H1 (cell line): Measurements from ENCODE around the gene ZC3H11A. TPM values are rescaled to one million over a fixed set of nuclear protein-coding genes. Genes with fewer than 3 reads are reported as not detected.

Experiments used
- CTCF ChIA-PET: fragments of 300-600 bp; sonication (Branson Sonifier 250); formaldehyde crosslinking; loops from one replicate; lab custom pipeline; 2021; ENCODE audit not compliant: partially characterized antibody; lab: Charles Lee
- POLR2A ChIA-PET: fragments of 300-600 bp; sonication (Branson Sonifier 250); formaldehyde crosslinking; loops from one replicate; lab custom pipeline; 2021; ENCODE audit warnings: inconsistent platforms; ENCODE audit not compliant: partially characterized antibody; lab: Charles Lee
- DNase-seq, 2 experiments: peaks; one replicate each; pipeline versions ENCODE4 v3.0.0 to v3.0.0-alpha.2; 2010 to 2022; ENCODE audit warnings: low spot score in 2 of 2, low read depth in 1 of 2, mixed read lengths in 1 of 2
- FAIRE-seq: peaks from 2 replicates; lab custom pipeline; 2011; peaks lifted over from hg19 to GRCh38; lab: Jason Lieb, UNC
- H2AFZ ChIP-seq: 2 replicates; pipeline ENCODE4 v1.8.1; 2012; ENCODE audit warnings: low read length, inconsistent platforms
- H2AK5ac ChIP-seq: 2 replicates; pipeline ENCODE4 v1.6.1; 2013; ENCODE audit warnings: low read depth, low read length
- H2BK120ac ChIP-seq: replicated peaks from 2 replicates; pipeline ENCODE3; 2013; ENCODE audit warnings: low read depth, low read length, inconsistent platforms
- H2BK12ac ChIP-seq: 2 replicates; pipeline ENCODE4 v1.6.1; 2013; ENCODE audit warnings: low read depth, low read length
- H2BK15ac ChIP-seq: 2 replicates; pipeline ENCODE4 v1.6.1; 2013; ENCODE audit warnings: low read length
- H2BK20ac ChIP-seq: 2 replicates; pipeline ENCODE4 v1.6.1; 2013; ENCODE audit warnings: low read length
- H2BK5ac ChIP-seq: 2 replicates; pipeline ENCODE4 v1.6.1; 2013; ENCODE audit warnings: low read depth, low read length
- H3K14ac ChIP-seq: 2 replicates; pipeline ENCODE4 v1.6.1; 2013; ENCODE audit warnings: inconsistent platforms; ENCODE audit not compliant: insufficient read length
- H3K18ac ChIP-seq: 2 replicates; pipeline ENCODE4 v1.6.1; 2013; ENCODE audit warnings: low read length; ENCODE audit errors: extremely low read depth
- H3K23ac ChIP-seq: 2 replicates; pipeline ENCODE4 v1.6.1; 2013; ENCODE audit warnings: inconsistent platforms; ENCODE audit not compliant: insufficient read length
- H3K23me2 ChIP-seq: 2 replicates; pipeline ENCODE4 v1.6.1; 2013; ENCODE audit warnings: low read depth, low read length
- H3K27ac ChIP-seq: 2 replicates; pipeline ENCODE4 v1.6.1; 2011; ENCODE audit warnings: low read depth, low read length, inconsistent platforms
- H3K27me3 ChIP-seq, 4 experiments: replicated peaks in 1 of 4; 1 replicate in 1 of 4; 2 replicates in 3 of 4; pipeline versions ENCODE4 v1.6.1 to v1.8.1; 2011 to 2013; ENCODE audit warnings: low read length in 3 of 4, mild to moderate bottlenecking in 3 of 4, inconsistent platforms in 2 of 4, mixed read lengths in 2 of 4, moderate library complexity in 1 of 4; ENCODE audit not compliant: control insufficient read depth in 3 of 4, insufficient read depth in 3 of 4; ENCODE audit errors: extremely low read depth in 1 of 4
- H3K36me3 ChIP-seq, 4 experiments: 2 replicates each; pipeline versions ENCODE4 v1.6.1 to v1.8.1; 2011 to 2013; ENCODE audit warnings: mild to moderate bottlenecking in 4 of 4, low read length in 3 of 4, moderate library complexity in 2 of 4, control low read depth in 1 of 4, inconsistent platforms in 1 of 4; ENCODE audit not compliant: insufficient read depth in 4 of 4, control insufficient read depth in 2 of 4
- H3K4ac ChIP-seq: replicated peaks from 2 replicates; pipeline ENCODE3; 2013; ENCODE audit warnings: low read length, low read depth, mixed read lengths, inconsistent platforms; ENCODE audit not compliant: insufficient read length
- H3K4me1 ChIP-seq, 4 experiments: replicated peaks in 1 of 4; 1 replicate in 1 of 4; 2 replicates in 3 of 4; pipeline versions ENCODE4 v1.6.1 to v1.8.1; 2011 to 2013; ENCODE audit warnings: low read length in 3 of 4, inconsistent platforms in 2 of 4, mixed read lengths in 1 of 4; ENCODE audit not compliant: insufficient read depth in 4 of 4, control insufficient read depth in 3 of 4
- H3K4me2 ChIP-seq, 2 experiments: 2 replicates each; pipeline versions ENCODE4 v1.6.1 to v1.8.1; 2011 to 2013; ENCODE audit warnings: low read depth in 2 of 2, low read length in 2 of 2, control low read depth in 1 of 2, inconsistent platforms in 1 of 2, mild to moderate bottlenecking in 1 of 2; ENCODE audit not compliant: insufficient read depth in 1 of 2
- H3K4me3 ChIP-seq, 4 experiments: fragments of 200-600, 300-600 bp in 1 of 4; sonication (generic), shearing (Covaris generic), sonication (Bioruptor Twin) in 1 of 4; 2 replicates each; pipeline versions ENCODE4 v1.5.1 to v1.8.1; 2011 to 2016; ENCODE audit warnings: low read length in 4 of 4, low read depth in 3 of 4, control low read depth in 2 of 4, inconsistent platforms in 2 of 4, mild to moderate bottlenecking in 2 of 4, mixed read lengths in 1 of 4, moderate library complexity in 1 of 4; ENCODE audit not compliant: insufficient read depth in 2 of 4; ENCODE audit errors: extremely low read depth in 1 of 4
- H3K56ac ChIP-seq: replicated peaks from 2 replicates; pipeline ENCODE3; 2013; ENCODE audit warnings: low read depth, mild to moderate bottlenecking, mixed read lengths, low read length, inconsistent platforms; ENCODE audit not compliant: insufficient read length
- H3K79me1 ChIP-seq: 2 replicates; pipeline ENCODE4 v1.6.1; 2013; ENCODE audit warnings: low read depth, low read length, control low read depth
- H3K79me2 ChIP-seq, 2 experiments: 2 replicates each; pipeline versions ENCODE4 v1.6.1 to v1.8.1; 2012 to 2013; ENCODE audit warnings: low read length in 2 of 2, mild to moderate bottlenecking in 2 of 2, inconsistent platforms in 1 of 2; ENCODE audit not compliant: insufficient read depth in 2 of 2, control insufficient read depth in 1 of 2
- H3K9ac ChIP-seq, 4 experiments: replicated peaks in 1 of 4; 1 replicate in 1 of 4; 2 replicates in 3 of 4; pipeline versions ENCODE4 v1.6.1 to v1.8.1; 2011 to 2013; ENCODE audit warnings: low read depth in 3 of 4, low read length in 3 of 4, control low read depth in 2 of 4, mild to moderate bottlenecking in 2 of 4, moderate library complexity in 2 of 4, inconsistent platforms in 1 of 4; ENCODE audit errors: extremely low read depth in 1 of 4
- H3K9me3 ChIP-seq, 2 experiments: 2 replicates each; pipeline versions ENCODE4 v1.6.1 to v1.8.1; 2012 to 2013; ENCODE audit warnings: mild to moderate bottlenecking in 2 of 2, moderate library complexity in 2 of 2, control low read depth in 1 of 2, inconsistent platforms in 1 of 2, low read depth in 1 of 2, low read length in 1 of 2, mixed read lengths in 1 of 2; ENCODE audit not compliant: insufficient read depth in 2 of 2
- H4K20me1 ChIP-seq, 2 experiments: replicated peaks in 1 of 2; 2 replicates each; pipeline versions ENCODE3 to v1.8.1; 2011 to 2013; ENCODE audit warnings: inconsistent platforms in 2 of 2, low read length in 2 of 2, mild to moderate bottlenecking in 1 of 2; ENCODE audit not compliant: insufficient read depth in 2 of 2, control insufficient read depth in 1 of 2
- H4K5ac ChIP-seq: 2 replicates; pipeline ENCODE4 v1.6.1; 2013; ENCODE audit warnings: low read length, low read depth, mixed read lengths, inconsistent platforms; ENCODE audit not compliant: insufficient read length
- H4K8ac ChIP-seq: 2 replicates; pipeline ENCODE4 v1.8.0; 2013; ENCODE audit warnings: mild to moderate bottlenecking, moderate library complexity, low read length, inconsistent platforms; ENCODE audit not compliant: insufficient read depth; ENCODE audit errors: extremely low read depth
- H4K91ac ChIP-seq: replicated peaks from 2 replicates; pipeline ENCODE3; 2013; ENCODE audit warnings: low read length, mixed read lengths, inconsistent platforms; ENCODE audit not compliant: insufficient read length
- ASH2L ChIP-seq: fragments of 200-600, 300-600 bp; sonication (generic); IDR thresholded peaks from one replicate; pipeline ENCODE4 v1.7.1; 2017; ENCODE audit warnings: low read length
- CTBP2 ChIP-seq: IDR thresholded peaks from 2 replicates; pipeline ENCODE4 v1.7.0; 2011; ENCODE audit warnings: borderline replicate concordance, mild to moderate bottlenecking, moderate library complexity, mixed read lengths, low read length; ENCODE audit not compliant: insufficient read depth, insufficient read length
- EGR1 ChIP-seq: IDR thresholded peaks from 2 replicates; pipeline ENCODE4 v1.6.1; 2011; ENCODE audit warnings: low read depth, low read length, borderline replicate concordance
- HDAC6 ChIP-seq: IDR thresholded peaks from one replicate; pipeline ENCODE4 v1.7.1; 2012; ENCODE audit warnings: low read depth, mild to moderate bottlenecking, inconsistent platforms, low read length, moderate library complexity
- NRF1 ChIP-seq: IDR thresholded peaks from 2 replicates; pipeline ENCODE4 v1.6.1; 2011; ENCODE audit warnings: mild to moderate bottlenecking, low read depth, low read length, improper control_type of control experiment
- RXRA ChIP-seq: IDR thresholded peaks from 2 replicates; pipeline ENCODE4 v1.6.1; 2011; ENCODE audit warnings: low read depth, mild to moderate bottlenecking, low read length, moderate library complexity; ENCODE audit not compliant: insufficient read depth
- SAP30 ChIP-seq: fragments of 300-600 bp; sonication (generic); IDR thresholded peaks from 2 replicates; pipeline ENCODE4 v1.7.1; 2012; ENCODE audit warnings: low read length, moderate library complexity, mild to moderate bottlenecking, inconsistent platforms; ENCODE audit not compliant: insufficient read depth, insufficient replicate concordance
- SP1 ChIP-seq: IDR thresholded peaks from 2 replicates; pipeline ENCODE4 v1.6.1; 2011; ENCODE audit warnings: low read depth, low read length
- WGBS, 2 experiments: shearing (Covaris generic) in 1 of 2; methylation state at CpG; one replicate each; pipeline versions ENCODE4 v1.1.6 to v1.1.7; 2013 to 2015; ENCODE audit warnings: low lambda C conversion rate in 2 of 2, mixed read lengths in 2 of 2, inconsistent platforms in 1 of 2, low coverage in 1 of 2, missing lambda C conversion rate in 1 of 2; ENCODE audit not compliant: insufficient replicate concordance in 2 of 2, insufficient coverage in 1 of 2, insufficient read length in 1 of 2; ENCODE audit errors: extremely low coverage in 1 of 2, missing lambda C conversion rate in 1 of 2; 5-methylcytosine and 5-hydroxymethylcytosine counted together
- long read RNA-seq, 2 experiments: library from RNA in 1 of 2; library from capped mRNA in 1 of 2; stranded (forward); transcript quantifications; one replicate each; pipeline ENCODE4 v2.0.0, GENCODE V29; 2021; ENCODE audit warnings: inconsistent platforms in 1 of 2
- polyA minus RNA-seq, 3 experiments: library from RNA; depleted of rRNA, polyadenylated mRNA; stranded (reverse); fragments of >200 nt; gene quantifications; 1 replicate in 2 of 3; 2 replicates in 1 of 3; pipeline ENCODE4 v1.2.3, GENCODE V29; 2011
- polyA plus RNA-seq, 7 experiments: library from polyadenylated mRNA; depleted of rRNA in 3 of 7; stranded (reverse) in 5 of 7; unstranded in 2 of 7; fragments of >200 nt in 5 of 7; fragments of 200-250 nt in 2 of 7; gene quantifications; 1 replicate in 5 of 7; 2 replicates in 1 of 7; 4 replicates in 1 of 7; pipeline versions ENCODE4 v1.2.1 to v1.2.3, GENCODE V29; 2011 to 2013; ENCODE audit warnings: missing spikeins in 2 of 7, mixed read lengths in 2 of 7
- total RNA-seq: library from RNA; stranded (reverse); fragmentation: NEBNext Ultra II Directional; extraction: Animal tissue kit (Norgen Biotek cat#: 25700); gene quantifications from 2 replicates; pipeline ENCODE4 v1.2.1, GENCODE V29; 2021

Gene ZC3H11A
- total RNA-seq (102 and 105 TPM in 2 replicates), polyA plus RNA-seq (2011; rRNA removed) (31.3 and 37.2 TPM in 2 replicates), polyA minus RNA-seq (2011; rRNA and poly(A)+ RNA removed) (62.4 and 65.2 TPM in 2 replicates)
- 63.5 TPM for polyA plus RNA-seq (2011; cell fraction: cytosol; rRNA removed)
- 56.7 TPM for polyA plus RNA-seq (2011; cell fraction: nucleus; rRNA removed)
- 43.0 to 59.4 TPM (median 52.0 TPM) in 4 replicates for polyA plus RNA-seq (2012, experiment 1 of 2)
- polyA plus RNA-seq (2012, experiment 2 of 2), result 3.5 TPM
- 56.8 TPM for polyA plus RNA-seq (2013, experiment 1 of 2)
- 52.3 TPM for polyA plus RNA-seq (2013, experiment 2 of 2)
- polyA minus RNA-seq (2011; cell fraction: cytosol; rRNA and poly(A)+ RNA removed), result 39.9 TPM
- 67.9 TPM for polyA minus RNA-seq (2011; cell fraction: nucleus; rRNA and poly(A)+ RNA removed)
- long read RNA-seq, experiment 1, partial matches to known transcripts, result 34 of 39 reads
- long read RNA-seq, experiment 1, other reads (novel, unspliced or antisense), result 5 of 39 reads
- long read RNA-seq, experiment 2, full-length matches to known transcripts, result 1 of 18 reads
- long read RNA-seq, experiment 2, partial matches to known transcripts, result 9 of 18 reads
- long read RNA-seq, experiment 2, other reads (novel, unspliced or antisense), result 8 of 18 reads

DNA sequence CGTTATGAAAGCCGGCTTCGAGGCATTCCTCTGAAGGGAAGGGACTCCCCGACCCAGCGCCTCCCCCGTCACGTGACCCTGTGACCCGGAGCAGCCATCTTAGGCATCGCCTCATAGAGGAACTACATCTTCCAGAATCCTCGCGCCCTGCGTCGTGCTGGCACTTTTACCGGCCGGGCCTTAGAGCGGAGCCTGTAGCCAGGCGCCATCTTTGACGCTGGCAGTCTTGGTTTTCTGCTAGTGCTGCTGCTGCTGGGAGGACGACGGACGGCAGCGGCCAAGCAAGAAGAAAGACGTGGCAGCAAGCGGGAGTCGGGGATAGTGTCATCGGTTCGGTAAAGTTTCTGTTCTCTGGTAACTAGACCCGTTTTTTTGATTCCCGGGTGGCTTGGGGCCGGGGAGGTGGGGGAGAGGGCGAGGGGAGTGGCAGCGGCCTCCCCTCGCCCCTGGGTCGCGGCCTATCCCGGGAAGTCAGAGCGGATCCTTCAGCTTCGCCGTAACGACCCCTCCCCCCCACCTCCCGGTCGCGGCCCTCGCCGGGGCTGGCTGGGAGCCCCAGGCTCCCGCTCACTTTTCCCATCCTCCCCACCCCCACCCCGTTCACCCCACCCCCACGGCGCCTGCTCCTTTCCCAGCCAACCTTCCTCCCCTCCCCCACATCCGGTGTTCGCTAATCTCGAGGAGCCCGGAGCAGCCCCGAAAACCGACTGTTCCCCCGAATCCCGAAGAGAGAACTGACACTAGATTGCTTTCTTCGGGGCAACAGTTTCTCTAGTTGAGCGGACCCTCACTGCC, at the start of gene ZC3H11A, which contains the start of gene ZBED6:
TSS of gene ZC3H11A (plus strand) at position 183 of the 795 bp plus-strand sequence. CDS start 21,448 bp downstream, outside the sequence.
TSS of gene ZBED6 (plus strand) at position 183 of the 795 bp plus-strand sequence. CDS start 1,900 bp downstream, outside the sequence.
- H2BK12ac ChIP-seq, result peak within 1 kb of the TSS; percentile 85; the same call in 1 of the 2 replicates
- H3K9ac ChIP-seq, result peak within 1 kb of the TSS; percentile 82 to 91 (median 86)
- no peaks in the 10 kb centered on the region for H3K23me2 ChIP-seq
- no peak within 1 kb of the TSS for H3K14ac ChIP-seq
- peak within 1 kb of the TSS; percentile 87 for H4K8ac ChIP-seq
- H2AK5ac ChIP-seq, result peak within 1 kb of the TSS; percentile 5; the same call in 1 of the 2 replicates
- peak within 1 kb of the TSS; percentile 84 to 92 (median 86) for H3K4me3 ChIP-seq
- H2BK20ac ChIP-seq, result no peak within 1 kb of the TSS
- peaks cover 0 to 27% (median 14%) of the 10 kb centered on the region in 4 experiments; a peak in 4 of 8 replicates for H3K36me3 ChIP-seq
- ChIA-PET POLR2A (interaction anchor here (0.6 to 1.4 kb wide), 11 partner anchors 9 to 670 kb away, joined by 3 to 10 read pairs (median 3); no protein-coding TSS in a partner anchor), CTCF (no interaction called here)
- H3K56ac ChIP-seq, result peak within 1 kb of the TSS; percentile 85
- no peak within 1 kb of the TSS for H3K23ac ChIP-seq
- FAIRE-seq, result peak; percentile 48
- H3K9me3 ChIP-seq, result peaks cover 4 to 10% of the 10 kb centered on the region in 2 experiments; a peak in 2 of 4 replicates
- H3K27ac ChIP-seq, result peak within 1 kb of the TSS; percentile 94
- H4K91ac ChIP-seq, result peak within 1 kb of the TSS; percentile 68
- H3K4me2 ChIP-seq, result peak within 1 kb of the TSS; percentile 78 to 84
- peaks cover 0 to 7% of the 10 kb centered on the region in 2 experiments for H4K20me1 ChIP-seq
- no peak within 1 kb of the TSS for H2BK120ac ChIP-seq
- WGBS, 2 experiments, result 1% methylated on average over 39 of the region's 59 CpGs; no CpG with 5 or more reads in 1 of the 2 experiments
- peaks cover 0 to 4% (median 0%) of the 10 kb centered on the region in 4 experiments; a peak in 1 of 7 replicates for H3K4me1 ChIP-seq
- H3K4ac ChIP-seq, result no peak within 1 kb of the TSS
- DNase-seq, result peak; percentile 94 to 98
- peaks cover 33 to 45% of the 10 kb centered on the region in 2 experiments for H3K79me2 ChIP-seq
- H3K79me1 ChIP-seq, result peaks cover 7% of the 10 kb centered on the region
- no peak within 1 kb of the TSS for H2AFZ ChIP-seq
- H3K27me3 ChIP-seq, result no peaks in the 10 kb centered on the region
- H2BK15ac ChIP-seq, result no peak within 1 kb of the TSS
- H2BK5ac ChIP-seq, result peak within 1 kb of the TSS; percentile 97
- peak within 1 kb of the TSS; percentile 71 for H4K5ac ChIP-seq
- peak within 1 kb of the TSS; percentile 92 for H3K18ac ChIP-seq
- no peak for TF ChIP-seq HDAC6
- no peak for TF ChIP-seq RXRA
- TF ChIP-seq NRF1, result peak; percentile 7; the same call in 1 of the 2 replicates
- peak; percentile 44 for TF ChIP-seq ASH2L
- no peak for TF ChIP-seq SAP30
- no peak for TF ChIP-seq EGR1
- 0 out of 2 replicates have a peak, but pooled peaks have one; percentile 38 for TF ChIP-seq SP1
- no peak for TF ChIP-seq CTBP2
